ENCODE data around the gene ZNF423. TPM values are rescaled to one million over a fixed set of nuclear protein-coding genes. Genes with fewer than 3 reads are reported as not detected.

ZNF423 gene
- total RNA-seq, 1 experiment from 2014 or later: 0.49 TPM

- H3K36me3 ChIP-seq (ENCODE audit: control insufficient read depth, insufficient read depth, low read length): no peaks in the 10 kb centered on the region
- TF ChIP-seq TCF7L2 (IDR thresholded peaks at IDR 0.05; ENCODE audit: low read depth, low read length): no peak
- no peak for TF ChIP-seq POLR2AphosphoS5 (IDR thresholded peaks at IDR 0.05; ENCODE audit: low read depth, low read length)
- no peak for TF ChIP-seq REST (IDR thresholded peaks at IDR 0.05; ENCODE audit: insufficient read depth in 1 of 2, low read depth in 2 of 2, low read length in 1 of 2)
- TF ChIP-seq CTCF (IDR thresholded peaks at IDR 0.05): no peak
- no peak for TF ChIP-seq SIN3A (IDR thresholded peaks at IDR 0.05; ENCODE audit: borderline replicate concordance, insufficient read depth, low read depth, low read length)
- intact Hi-C loops (cut with micrococcal nuclease; ENCODE audit: unreplicated experiment) (no loop called here), in situ Hi-C loops (cut with HindIII; ENCODE audit: low pct_unique_long_range_greater_than_20kb, low sequenced_read_pairs) (no loop called here)
- no peaks in the 10 kb centered on the region for H3K4me1 ChIP-seq (ENCODE audit: control insufficient read depth, insufficient read depth, low read length)
- no peaks in the 10 kb centered on the region for H3K27me3 ChIP-seq (ENCODE audit: control insufficient read depth, insufficient read depth, low read length)
- H3K27ac ChIP-seq (ENCODE audit: low read length): no peak overlapping the region
- H3K4me3 ChIP-seq (ENCODE audit: low read depth in 2 of 2, low read length in 2 of 2): no peak overlapping the region
- DNase-seq (ENCODE audit: low read depth, low spot score) (no peak), ATAC-seq (no peak)
- no peaks in the 10 kb centered on the region for H3K9me3 ChIP-seq (ENCODE audit: control insufficient read depth, insufficient read depth, low read depth, low read length)
- BruUV-seq (replicated peaks): no TSS peak
- ChIA-PET POLR2A (no interaction called here), CTCF (no interaction called here)
Observed at GRCh38 chr16:49459953-49460735, 395.8 kb downstream of the ZNF423 start.

- ChIA-PET CTCF (no interaction called here), POLR2A (no interaction called here)
- DNase-seq (ENCODE audit: low read depth, low spot score) (no peak), ATAC-seq (no peak)
- no peaks in the 10 kb centered on the region for H3K36me3 ChIP-seq (ENCODE audit: control insufficient read depth, insufficient read depth, low read length)
- no peak overlapping the region for H3K4me3 ChIP-seq (ENCODE audit: low read depth in 2 of 2, low read length in 2 of 2)
- TF ChIP-seq SIN3A (IDR thresholded peaks at IDR 0.05; ENCODE audit: borderline replicate concordance, insufficient read depth, low read depth, low read length) (no peak), TCF7L2 (IDR thresholded peaks at IDR 0.05; ENCODE audit: low read depth, low read length) (no peak), POLR2AphosphoS5 (IDR thresholded peaks at IDR 0.05; ENCODE audit: low read depth, low read length) (no peak), CTCF (IDR thresholded peaks at IDR 0.05) (no peak), REST (IDR thresholded peaks at IDR 0.05; ENCODE audit: insufficient read depth in 1 of 2, low read depth in 2 of 2, low read length in 1 of 2) (no peak)
- H3K9me3 ChIP-seq (ENCODE audit: control insufficient read depth, insufficient read depth, low read depth, low read length): no peaks in the 10 kb centered on the region
- in situ Hi-C loops (cut with HindIII; ENCODE audit: low pct_unique_long_range_greater_than_20kb, low sequenced_read_pairs): no loop called here
- intact Hi-C loops (cut with micrococcal nuclease; ENCODE audit: unreplicated experiment): no loop called here
- BruUV-seq (replicated peaks): no TSS peak
- no peak overlapping the region for H3K27ac ChIP-seq (ENCODE audit: low read length)
- no peaks in the 10 kb centered on the region for H3K4me1 ChIP-seq (ENCODE audit: control insufficient read depth, insufficient read depth, low read length)
- no peaks in the 10 kb centered on the region for H3K27me3 ChIP-seq (ENCODE audit: control insufficient read depth, insufficient read depth, low read length)
Observed at GRCh38 chr16:49458656-49459445, 397.1 kb downstream of the ZNF423 start.
